Measurements from ENCODE around the gene KLHL22.

DNA sequence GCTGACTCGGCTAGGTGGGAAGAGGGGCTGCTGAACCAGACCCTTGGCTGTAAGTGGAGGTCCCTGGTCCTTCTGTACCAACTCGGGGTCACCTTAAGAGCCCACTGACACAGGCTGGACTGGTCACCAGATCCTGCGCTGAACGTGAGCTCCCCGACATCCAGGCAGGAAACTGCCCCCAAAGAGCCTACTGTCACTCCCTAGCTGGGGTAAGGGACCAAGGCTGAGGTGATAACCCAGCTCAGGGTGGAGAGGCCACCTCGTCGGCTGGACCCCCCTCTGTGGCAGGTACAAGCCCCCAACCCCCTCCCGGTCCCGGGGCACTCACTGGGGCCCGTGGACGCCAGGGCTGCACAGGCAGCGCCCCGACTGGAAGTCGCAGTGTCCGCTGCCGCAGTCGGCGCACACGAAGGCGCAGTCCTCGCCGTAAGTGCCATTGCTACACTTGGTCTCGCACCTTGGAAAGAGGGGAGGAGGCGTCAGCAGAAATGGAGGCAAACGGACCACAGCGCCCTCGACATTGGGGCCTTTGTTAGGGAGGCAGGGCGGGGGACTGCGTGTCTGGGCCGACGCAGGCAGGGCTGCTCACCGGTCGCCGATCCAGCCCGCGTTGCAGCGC, 65.4 kb downstream of the KLHL22 start:
- TF ChIP-seq, protein P1, sequence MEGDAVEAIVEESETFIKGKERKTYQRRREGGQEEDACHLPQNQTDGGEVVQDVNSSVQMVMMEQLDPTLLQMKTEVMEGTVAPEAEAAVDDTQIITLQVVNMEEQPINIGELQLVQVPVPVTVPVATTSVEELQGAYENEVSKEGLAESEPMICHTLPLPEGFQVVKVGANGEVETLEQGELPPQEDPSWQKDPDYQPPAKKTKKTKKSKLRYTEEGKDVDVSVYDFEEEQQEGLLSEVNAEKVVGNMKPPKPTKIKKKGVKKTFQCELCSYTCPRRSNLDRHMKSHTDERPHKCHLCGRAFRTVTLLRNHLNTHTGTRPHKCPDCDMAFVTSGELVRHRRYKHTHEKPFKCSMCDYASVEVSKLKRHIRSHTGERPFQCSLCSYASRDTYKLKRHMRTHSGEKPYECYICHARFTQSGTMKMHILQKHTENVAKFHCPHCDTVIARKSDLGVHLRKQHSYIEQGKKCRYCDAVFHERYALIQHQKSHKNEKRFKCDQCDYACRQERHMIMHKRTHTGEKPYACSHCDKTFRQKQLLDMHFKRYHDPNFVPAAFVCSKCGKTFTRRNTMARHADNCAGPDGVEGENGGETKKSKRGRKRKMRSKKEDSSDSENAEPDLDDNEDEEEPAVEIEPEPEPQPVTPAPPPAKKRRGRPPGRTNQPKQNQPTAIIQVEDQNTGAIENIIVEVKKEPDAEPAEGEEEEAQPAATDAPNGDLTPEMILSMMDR (IDR thresholded peaks at IDR 0.05), result no peak
- TF ChIP-seq SIN3A (IDR thresholded peaks at IDR 0.05; ENCODE audit: borderline replicate concordance, insufficient read depth, low read depth, low read length), result no peak

Measured in Panc1 (cell line).